ENCODE results near the gene MAPK8IP2.
A peak's percentile ranks its signal among the peaks of the same experiment; 100 is the strongest.
"Not testable (repeated sequence)": the region's sequence is repeated elsewhere in the genome, so short reads cannot be mapped to it uniquely, and the experiment has no call there.

The MAPK8IP2 gene

GRCh38 chr22:50600967-50601668 is 525 bp downstream of the MAPK8IP2 start:
- no peak for DNase-seq

- DNase-seq = no peak
Measured at GRCh38 chr22:50601669-50602337, 1.2 kb downstream of the MAPK8IP2 start.

DNA sequence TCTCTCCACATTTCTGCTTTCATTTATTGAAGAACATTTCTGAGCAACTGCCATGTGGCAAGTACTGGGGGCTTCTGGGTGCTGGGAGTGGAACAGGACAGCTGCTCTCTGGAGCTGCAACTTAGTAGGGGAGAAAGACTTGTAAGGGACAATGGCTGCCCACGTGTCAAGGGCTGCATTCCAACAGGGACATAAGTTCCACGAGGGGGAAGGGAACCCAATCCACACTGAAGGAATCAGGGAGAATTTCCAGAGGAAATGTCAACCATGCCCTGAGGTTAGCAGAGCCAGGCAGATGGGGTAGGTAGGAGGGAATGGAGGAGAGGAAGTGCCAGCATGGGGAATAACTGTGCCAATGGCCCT is 1.7 kb downstream of the MAPK8IP2 start:
- peak in 1 of 2 donors; percentile 13 for DNase-seq

GRCh38 chr22:50603511-50604255 is 3.1 kb downstream of the MAPK8IP2 start:
- DNase-seq = no peak

DNA sequence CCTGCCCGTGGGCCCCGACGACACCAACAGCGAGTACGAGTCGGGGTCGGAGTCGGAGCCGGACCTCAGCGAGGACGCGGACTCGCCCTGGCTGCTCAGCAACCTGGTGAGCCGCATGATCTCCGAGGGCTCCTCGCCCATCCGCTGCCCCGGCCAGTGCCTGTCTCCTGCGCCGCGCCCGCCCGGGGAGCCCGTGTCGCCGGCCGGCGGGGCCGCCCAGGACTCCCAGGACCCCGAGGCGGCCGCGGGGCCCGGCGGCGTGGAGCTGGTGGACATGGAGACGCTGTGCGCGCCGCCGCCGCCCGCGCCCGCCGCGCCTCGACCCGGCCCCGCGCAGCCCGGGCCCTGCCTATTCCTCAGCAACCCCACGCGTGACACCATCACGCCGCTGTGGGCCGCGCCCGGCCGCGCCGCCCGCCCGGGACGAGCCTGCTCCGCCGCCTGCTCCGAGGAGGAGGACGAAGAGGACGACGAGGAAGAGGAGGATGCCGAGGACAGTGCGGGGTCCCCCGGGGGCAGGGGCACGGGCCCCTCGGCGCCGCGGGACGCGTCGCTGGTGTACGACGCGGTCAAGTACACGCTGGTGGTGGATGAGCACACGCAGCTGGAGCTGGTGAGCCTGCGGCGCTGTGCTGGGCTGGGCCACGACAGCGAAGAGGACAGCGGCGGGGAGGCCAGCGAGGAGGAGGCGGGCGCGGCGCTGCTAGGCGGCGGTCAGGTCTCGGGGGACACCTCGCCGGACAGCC is 3.8 kb downstream of the MAPK8IP2 start:
- DNase-seq = no peak

- no peak for DNase-seq
Measured at GRCh38 chr22:50605002-50605612, 4.5 kb downstream of the MAPK8IP2 start.

DNA sequence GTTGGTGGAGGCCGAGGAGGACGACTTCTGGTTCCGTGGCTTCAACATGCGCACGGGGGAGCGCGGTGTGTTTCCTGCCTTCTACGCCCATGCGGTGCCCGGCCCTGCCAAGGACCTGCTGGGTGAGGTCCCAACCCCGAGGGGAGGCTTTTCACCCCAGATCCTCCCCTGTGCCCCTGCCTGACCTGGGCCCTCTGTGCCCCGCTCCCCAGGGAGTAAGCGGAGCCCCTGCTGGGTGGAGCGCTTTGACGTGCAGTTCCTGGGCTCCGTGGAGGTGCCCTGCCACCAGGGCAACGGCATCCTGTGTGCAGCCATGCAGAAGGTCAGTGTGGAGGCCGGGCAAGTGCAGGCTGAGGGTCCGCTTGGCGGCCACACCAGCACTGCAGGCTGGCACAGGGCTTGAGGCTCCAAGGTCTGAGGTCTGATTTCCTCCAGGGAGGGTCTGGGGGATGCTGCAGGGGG is 5.1 kb downstream of the MAPK8IP2 start:
- DNase-seq = no peak

DNA sequence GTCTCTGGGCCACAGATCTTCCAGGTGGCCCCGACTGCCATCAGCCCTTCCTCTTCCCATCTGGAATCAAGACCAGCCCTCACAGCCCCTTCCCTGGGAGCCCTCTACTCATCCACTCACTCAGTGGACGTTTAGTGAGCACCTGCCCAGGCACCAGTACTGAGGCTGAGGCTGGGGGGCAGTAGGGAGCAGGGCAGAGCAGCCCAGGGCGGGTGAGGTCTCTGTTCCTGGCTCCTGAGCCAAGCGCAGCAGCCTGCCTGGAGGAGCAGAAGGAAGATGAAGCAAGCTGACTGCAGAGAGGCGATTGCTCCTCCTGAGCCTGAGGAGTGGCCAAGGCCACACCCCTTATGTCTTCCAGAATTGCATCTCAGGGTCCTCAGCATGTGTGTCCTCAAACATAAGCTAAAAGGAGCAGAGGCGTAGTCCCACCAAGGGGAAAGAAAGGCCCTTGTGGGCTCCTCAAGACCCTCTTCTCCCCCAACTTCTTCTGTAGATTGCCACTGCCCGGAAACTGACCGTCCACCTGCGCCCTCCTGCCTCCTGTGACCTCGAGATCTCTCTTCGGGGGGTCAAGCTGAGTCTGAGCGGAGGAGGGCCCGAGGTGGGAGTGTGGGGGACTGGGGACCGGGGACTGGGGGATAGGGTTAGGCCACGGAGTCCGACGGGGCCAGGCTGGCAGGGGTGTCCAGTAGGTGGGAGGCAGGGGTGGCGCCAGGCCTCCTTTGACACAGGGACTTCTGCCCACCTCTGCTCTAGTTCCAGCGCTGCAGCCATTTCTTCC is 5.8 kb downstream of the MAPK8IP2 start:
- no peak for DNase-seq

- no peak for DNase-seq
Measured at GRCh38 chr22:50606946-50607658, 6.5 kb downstream of the MAPK8IP2 start.

GRCh38 chr22:50607659-50608020 is 7.0 kb downstream of the MAPK8IP2 start:
- no peak for DNase-seq

- DNase-seq = not testable (repeated sequence)
Measured at GRCh38 chr22:50608058-50608840, 7.7 kb downstream of the MAPK8IP2 start.

GRCh38 chr22:50608996-50609395 is 8.4 kb downstream of the MAPK8IP2 start:
- DNase-seq = no peak

GRCh38 chr22:50609599-50609998 is 9.0 kb downstream of the MAPK8IP2 start:
- no peak for DNase-seq

DNA sequence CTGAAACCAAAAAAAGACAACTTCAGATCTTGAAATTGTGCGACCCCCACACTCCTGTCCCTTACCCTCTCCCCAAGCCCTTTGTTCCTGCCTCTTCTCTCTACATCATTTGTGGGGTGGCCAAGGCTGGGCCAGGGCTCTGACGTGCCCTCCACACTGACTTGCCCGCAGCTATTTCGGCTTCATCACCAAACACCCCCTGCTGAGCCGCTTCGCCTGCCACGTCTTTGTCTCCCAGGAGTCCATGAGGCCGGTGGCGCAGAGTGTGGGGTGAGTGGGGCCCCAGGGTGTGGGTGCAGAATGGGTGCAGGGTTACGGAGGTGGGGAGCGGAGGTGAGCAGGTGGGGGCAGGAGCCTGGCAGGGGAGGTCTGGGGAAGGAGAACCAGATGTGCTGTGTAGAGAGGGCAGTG is 9.5 kb downstream of the MAPK8IP2 start:
- DNase-seq = no peak

DNA sequence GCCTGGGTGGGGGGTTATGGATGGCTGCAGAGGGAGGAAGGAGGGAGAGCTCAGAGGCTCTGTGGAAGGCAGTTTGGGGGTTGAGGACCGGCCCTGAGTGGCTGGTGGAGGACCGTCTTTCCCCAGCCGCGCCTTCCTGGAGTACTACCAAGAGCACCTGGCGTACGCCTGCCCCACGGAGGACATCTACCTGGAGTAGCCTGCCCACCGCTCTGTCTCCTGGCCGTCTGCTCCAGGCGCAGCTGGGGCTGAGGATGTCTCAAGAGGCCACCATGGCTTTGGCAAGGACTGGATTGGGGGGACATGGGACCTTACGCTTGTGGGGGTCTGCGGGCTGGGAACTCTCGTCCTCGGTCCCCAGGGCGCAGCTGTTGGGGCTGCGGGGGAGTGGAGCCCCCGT is 10.0 kb downstream of the MAPK8IP2 start:
- no peak for DNase-seq

- DNase-seq = no peak
Measured at GRCh38 chr22:50611341-50612060, 10.9 kb downstream of the MAPK8IP2 start.

DNA sequence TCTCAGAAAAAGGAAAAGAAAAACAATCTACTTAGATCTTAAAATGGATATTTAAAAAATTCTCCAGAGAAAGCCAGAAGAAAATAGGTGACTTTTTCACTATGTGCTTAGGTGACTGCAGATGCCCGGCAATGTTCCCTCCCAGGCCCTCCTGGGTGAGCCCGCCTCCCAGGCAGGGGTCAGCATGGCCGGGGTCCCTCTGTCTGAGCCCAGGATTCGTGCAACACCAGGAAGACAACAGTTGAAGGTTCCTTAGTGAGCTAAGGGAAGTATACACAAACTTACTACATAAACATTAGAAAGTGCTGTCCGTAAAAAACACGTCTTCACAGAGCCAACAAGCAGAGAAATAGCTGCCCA is 11.6 kb downstream of the MAPK8IP2 start:
- DNase-seq = no peak

GRCh38 chr22:50612528-50613221 is 12.1 kb downstream of the MAPK8IP2 start:
- DNase-seq = no peak

Data from hippocampal formation (tissue), 2 donors.